Kidney glomerular epithelial cell (primary cell): ENCODE data around the gene CDK5RAP2.
"Not testable (repeated sequence)": the region's sequence is repeated elsewhere in the genome, so short reads cannot be mapped to it uniquely, and the experiment has no call there.

Experiments
- DNase-seq: peaks from one replicate; lab custom pipeline; 2025; lab: John Stamatoyannopoulos, UW

CDK5RAP2 gene

DNA sequence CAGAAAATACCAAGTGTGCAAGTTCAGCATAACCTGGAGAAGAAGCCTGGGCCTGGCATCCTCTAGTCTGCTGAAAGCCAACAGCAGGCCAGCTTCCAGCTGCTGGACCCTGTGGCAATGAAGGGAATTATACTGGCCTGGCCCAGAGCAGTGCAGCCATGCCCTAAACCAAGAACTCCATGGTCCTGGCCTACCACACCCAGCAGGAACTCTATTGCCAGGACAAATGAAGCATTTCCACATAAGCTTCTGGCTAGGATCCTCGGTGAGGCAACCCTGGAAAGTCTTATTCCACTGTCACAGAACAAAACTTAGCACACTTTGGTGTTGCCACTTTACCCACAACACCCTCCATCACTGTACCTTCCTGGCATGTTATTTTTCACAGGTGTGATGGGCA lies 35.5 kb downstream of the CDK5RAP2 start:
- no peak for DNase-seq

DNA sequence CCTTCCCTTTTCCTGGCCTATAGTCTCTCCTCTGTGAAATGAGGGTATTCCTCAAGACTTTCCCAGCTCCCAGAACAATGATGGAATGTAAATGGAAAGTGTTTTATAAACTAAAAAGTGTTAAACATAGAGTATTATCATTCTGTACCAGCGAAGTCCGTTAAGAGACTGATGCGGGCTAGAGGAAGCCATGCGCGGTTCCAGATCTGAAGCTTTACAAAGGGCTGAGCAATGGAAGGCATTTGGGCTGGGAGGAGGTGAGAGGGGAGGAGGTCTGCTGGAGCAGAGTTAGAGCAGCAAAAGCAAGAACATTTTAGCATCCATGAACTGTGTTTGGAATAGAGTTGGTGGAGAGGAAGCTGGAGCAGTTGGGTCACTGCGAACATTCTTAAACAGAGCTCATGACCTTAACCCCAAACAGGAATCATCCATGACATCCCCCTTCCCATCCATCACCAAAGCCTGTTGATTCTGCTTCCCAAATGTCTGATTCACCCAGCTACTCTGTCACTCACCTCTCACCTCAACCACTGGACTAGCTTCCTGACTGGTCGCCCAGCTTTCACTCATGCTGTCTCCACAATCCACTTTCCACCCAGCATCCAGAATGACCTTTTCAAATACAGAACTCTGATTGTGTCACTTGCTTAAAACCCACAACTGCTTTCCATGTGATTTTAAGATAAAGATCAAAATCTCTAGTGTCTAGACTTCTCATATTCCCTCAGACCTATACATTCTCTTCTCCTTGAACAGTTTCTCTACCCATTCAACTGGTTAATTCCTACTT lies 37.1 kb downstream of the CDK5RAP2 start:
- DNase-seq = no peak

DNA sequence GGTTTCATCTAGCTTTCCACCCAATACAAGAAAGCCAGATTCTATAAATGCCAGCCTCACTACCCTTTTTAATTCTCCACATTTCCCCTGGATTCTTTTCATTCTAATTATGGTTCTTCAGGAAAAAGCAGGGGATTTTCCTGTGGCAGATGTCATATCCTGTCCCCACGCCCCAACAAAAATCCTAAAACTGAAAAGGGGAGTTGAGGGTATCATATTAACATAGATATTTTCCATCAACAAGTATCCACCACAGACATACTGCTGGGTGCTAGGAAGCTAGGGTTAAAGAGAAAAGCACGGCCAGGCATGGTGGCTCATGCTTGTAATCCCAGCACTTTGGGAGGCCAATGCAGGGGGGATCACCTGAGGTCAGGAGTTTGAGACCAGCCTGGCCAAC lies 38.0 kb downstream of the CDK5RAP2 start:
- no peak for DNase-seq

DNA sequence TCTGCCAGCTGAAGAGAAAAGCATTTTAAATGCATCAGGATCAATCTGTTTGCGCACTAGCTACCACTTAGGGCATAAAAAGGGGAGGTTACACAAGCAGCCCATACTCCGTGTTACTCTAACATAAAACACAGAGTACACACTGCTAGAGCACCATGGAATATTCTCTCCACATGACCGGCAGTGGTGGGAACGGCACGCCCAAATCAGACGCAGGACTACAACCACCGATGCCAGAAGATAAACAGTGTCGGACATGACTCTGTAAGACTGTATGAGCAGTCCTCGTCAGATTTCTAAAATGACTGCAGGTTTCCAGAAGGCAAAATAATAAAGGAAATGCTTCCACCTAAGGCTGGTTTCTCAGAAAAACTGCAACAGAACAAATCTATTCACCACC lies 40.0 kb downstream of the CDK5RAP2 start:
- DNase-seq = no peak

DNA sequence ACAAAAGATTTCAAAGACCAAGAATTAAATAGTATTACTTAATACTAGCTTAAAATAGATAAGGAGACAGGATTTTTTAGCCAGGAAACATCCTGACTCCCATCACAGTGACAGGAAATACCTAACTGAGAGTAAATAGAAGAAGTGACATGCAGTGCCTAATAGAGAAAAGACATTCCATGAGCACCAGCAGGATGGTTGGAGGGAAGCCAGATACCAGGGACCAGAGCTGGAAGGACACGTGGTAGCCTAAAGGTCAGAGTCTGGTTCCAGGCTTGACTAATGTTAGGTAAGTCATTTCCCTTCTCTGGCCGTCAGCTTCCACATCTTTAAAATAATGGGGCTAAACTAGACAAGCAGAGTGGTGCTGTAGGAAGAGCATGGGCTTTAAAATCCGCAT lies 41.6 kb downstream of the CDK5RAP2 start:
- no peak for DNase-seq

DNA sequence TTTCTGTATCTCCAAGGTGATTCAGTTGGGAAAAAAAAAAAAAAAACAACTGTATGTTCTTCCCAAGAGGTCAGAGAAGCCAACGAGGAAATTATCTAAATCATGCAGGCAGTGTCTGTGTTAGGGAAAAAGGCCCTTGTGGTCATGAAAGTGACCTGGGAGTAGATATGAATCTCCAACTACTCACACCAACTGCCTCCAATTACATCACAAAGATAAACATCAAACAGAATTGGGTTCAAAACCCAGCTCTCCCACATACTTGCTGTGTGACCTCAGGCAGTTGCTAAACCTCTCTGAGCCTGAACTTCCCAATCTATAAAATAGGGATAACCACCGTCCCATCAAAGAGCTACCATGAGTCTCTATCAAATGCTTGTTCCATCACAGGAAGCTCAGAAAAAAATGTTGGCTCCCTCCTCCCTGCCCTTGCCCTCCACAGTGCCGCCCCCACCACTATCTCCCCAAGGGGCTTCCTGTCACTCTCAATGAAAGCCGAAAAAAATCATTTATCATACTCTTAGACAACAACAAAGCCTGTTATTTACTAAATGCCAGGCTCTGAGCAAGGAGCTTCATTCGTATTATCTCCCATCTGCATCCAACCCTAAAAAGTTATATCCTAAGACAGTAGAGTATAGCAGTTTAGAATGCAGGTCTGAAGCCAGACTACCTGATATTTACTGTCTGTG lies 42.9 kb downstream of the CDK5RAP2 start:
- no peak for DNase-seq

DNA sequence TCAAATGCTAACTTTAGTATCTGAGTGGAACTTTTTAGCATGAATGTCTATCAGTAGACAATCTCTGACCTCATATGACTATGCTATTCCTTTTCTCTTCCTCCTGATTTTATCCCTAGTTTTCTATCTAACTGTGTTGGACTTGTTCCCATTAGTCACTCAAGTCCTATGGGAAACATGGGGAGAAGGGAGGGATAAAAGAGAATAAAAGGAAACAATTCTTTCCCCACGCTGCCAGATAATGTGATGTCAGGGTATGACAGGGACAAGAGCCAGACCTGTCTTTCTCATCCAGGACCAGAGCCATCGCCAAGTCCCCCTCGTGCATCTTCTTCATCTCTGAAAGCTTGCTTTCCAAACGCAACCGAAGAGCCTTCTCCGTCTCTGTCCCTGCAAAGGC lies 43.9 kb downstream of the CDK5RAP2 start:
- DNase-seq = no peak

DNA sequence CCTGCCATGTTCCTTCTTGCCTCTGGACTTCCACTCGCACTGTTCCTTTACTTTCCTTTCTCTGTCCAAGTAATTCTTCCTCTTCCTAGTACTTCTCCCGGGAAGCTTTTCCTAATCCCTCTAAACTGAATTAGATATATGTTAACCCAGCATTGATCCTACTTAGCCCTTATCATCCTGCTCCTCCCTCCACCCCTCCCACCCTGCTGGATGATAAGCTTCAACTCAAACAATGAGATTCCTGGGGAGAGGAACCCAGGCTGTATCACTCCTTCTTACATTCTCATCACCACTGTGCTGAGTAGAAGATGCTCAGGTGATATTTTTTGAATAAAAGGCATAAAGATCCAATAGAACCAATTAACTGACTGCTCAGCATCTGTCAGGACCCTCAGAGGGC lies 45.7 kb downstream of the CDK5RAP2 start:
- no peak for DNase-seq

DNA sequence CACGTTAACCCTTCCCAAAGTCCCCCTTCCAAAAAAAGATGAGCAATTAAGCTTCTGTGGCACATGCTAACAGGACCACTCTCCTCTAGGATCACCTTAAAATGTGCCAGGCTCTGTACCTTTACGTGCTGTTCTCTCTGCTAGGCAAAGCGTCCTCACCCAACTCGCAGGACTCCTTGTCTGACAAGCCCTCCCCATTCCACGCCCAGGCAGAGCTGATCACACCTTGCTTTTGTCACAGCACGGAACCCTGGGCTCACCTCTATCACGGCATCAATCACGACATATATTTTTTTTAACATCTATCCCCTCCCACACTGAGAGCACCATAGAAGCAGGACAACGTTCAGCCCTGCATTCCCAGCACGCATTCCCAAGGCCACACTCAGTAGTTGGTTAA lies 47.1 kb downstream of the CDK5RAP2 start:
- no peak for DNase-seq

DNA sequence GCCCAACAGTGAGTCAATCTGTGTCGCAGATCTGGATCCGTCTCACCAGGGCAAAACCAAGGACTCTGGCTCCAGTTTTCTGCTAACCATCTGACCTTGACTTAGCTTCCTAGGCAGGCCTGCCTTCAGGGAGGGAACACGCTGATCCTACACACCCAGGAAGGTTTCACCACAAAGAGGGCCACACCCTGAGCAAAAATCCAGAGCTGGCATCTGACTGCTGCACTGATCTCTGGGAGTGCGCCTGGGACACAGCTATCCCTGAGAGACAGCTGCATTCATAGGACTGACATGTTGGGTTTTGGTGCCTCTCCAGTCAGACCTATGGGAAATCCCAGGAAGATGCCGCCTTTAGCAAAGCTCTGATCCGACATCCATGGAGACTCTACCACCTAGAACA lies 47.5 kb downstream of the CDK5RAP2 start:
- DNase-seq = no peak

DNA sequence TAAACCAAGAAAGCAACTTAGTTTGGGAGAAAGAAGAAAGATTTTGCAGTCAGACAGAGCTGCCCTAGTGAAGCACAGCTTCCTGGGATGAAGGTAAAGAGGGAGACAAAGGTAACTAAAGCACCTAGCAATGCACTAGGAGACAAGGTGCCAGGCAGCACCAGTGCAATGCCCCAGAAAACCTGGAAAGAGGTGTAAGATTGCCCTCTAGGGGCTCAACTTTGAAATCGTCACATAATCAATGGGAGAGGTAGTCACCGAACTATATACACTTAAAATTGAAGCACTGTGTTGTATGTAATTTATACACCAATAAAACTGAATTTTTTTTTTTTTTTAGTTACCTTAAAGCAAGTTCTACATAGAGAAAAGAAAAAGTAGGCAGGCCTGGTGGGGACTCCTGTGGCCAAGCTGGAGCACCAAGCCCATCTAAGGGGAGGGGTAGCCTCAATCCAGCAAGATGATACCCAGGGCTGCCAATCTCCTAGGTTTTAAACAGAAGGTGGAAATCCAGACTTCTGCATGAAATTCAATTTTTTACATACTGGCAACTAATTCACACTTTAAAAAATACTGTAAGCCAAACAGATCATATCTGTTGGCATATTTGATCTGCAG lies 48.2 kb downstream of the CDK5RAP2 start:
- no peak for DNase-seq

DNA sequence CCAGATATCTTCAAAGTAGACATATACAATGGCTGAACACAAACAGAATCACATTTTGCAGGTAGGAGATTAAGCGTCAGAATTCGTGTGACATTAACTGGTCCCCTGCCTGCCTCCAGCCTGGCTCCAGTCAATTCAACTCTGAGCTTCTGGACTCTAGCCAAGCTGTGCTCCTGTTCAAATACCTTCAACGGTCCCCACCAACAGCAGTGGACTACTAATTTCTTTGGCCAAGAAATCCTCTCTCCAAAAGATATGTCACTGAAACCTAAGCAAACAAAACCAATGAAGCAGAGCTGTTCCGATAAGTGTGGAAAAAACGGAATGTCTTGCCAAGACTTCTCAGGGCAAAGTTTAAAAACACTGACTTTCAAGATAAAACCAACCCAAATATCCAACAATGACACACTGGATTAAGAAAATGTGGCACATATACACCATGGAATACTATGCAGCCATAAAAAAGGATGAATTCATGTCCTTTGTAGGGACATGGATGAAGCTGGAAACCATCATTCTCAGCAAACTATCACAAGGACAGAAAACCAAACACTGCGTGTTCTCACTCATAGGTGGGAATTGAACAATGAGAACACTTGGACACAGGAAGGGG lies 49.6 kb downstream of the CDK5RAP2 start:
- DNase-seq = not testable (repeated sequence)

DNA sequence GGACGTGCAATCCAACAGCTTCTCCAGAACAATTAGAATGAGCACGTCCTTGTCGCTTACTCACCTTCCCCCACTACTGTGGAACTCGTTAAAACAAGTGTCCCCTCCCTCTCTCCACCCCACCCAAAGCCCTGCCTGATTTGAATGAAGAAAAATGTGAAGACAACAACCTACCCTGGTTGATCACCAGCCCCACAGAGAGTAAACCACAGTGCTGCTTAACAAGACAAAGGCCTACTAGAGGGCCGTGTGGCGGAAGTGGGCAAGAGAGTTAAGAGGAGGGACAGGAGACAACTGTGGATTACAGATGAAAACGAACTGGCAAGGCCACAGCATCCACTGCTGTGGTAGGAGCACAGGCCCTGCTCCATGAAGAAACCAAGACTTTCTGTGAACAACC lies 51.1 kb downstream of the CDK5RAP2 start:
- no peak for DNase-seq

DNA sequence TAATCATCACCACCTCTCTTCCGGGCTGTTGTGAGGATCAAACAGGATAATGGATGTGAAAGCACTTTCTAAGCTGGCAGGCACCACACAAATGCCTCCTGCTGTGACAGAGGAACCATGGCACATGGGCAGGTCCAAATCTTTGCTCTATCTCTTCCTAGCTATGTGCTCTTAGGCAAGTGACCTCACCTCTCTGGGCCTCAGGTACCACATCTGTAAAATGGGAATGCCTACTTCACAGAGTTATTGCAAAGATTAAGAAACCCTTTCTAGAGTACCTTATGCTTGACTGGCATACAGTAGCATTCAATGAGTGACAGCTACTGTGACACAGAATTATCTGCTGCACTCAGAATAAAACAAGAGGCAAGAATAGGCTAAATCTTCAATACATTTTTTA lies 51.6 kb downstream of the CDK5RAP2 start:
- DNase-seq = no peak

DNA sequence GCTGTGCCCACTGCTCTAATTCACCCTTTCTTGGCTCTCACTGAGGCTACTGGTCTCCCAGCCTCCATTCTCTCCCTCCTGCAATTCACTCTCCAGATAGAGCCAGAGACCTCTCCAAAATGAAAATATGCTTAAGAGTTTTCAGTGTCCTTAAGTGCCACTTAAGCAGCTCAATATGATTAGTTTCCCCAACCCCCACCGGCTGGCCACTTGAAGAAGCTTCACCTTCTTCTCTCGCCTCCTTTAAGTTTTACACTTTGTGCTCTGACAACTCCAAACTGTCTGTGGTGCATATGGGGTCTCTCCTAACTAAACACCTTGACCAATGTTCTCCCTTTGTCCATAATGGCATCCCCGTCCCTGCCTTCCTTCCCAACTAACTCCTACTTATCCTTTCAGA lies 53.4 kb downstream of the CDK5RAP2 start:
- no peak for DNase-seq

DNA sequence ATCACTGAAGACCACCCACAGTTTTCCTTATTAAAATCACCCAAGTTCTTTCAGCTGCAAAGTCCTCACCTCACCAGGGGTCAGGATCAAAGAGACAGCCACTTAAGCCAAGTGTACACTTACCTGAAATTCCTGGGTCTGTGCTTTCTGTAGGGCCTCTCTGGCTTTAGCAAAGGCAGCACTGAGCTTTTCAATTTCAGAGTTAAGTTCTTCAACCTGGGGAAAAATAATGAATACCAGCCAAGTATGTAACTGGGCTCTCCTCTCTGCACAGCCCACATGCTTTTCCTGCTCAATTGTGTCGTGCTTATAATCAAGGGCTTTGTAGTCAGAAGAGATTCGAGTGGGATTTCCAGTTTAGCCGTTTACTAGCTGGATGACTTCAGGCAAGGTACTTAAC lies 55.1 kb downstream of the CDK5RAP2 start:
- DNase-seq = no peak

DNA sequence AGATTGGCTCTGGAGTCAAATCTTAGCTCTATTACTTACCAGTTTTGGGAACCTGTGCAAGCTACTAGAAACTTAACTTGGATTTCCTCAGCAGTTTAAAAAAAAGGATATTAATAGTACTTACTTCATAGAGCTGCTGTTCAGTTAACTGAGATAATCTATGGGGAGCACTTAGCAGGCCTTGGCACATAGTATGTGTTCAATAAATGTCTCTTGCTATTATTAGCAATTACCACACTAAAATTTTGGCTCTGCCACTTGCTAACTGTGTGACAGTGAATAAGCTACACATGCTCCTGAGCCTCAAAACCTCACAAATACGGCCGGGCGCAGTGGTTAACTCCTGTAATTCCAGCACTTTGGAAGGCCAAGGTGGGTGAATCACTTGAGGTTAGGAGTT lies 55.9 kb downstream of the CDK5RAP2 start:
- no peak for DNase-seq

DNA sequence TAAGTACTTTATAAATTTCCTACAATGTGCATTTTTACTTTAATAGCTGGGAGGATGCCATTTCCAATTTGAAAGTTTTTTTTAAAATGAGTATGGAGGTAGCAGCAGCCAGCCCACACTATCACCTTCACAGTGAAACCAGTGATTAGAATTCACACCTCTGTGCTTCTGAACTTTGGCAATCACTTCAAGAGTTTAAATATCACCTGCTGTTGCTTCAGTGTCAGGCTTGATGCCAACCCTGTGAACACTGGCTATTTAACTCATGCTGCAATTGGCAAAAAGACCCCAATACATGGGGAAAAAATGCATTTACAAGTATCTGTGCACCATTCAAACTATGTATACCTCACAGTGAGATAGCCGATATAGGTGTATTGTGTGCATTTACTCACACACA lies 57.4 kb downstream of the CDK5RAP2 start:
- no peak for DNase-seq

DNA sequence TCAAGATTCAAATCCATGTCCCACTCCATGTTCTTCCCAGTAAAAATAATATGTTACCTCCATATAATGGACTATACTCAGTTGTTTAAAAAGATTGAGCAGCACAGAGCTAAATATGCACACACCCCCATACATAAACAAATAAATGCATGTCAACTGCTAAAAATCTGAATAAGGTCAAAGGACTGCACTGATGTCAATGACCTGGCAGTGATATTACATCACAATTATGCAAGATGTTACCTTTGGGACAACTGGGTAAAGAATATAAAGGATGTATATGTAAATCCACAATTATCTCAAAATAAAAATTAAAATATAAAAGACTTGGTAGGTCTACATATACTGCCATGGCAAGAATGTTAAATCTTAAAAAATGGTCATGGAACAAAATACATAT lies 57.9 kb downstream of the CDK5RAP2 start:
- DNase-seq = no peak

DNA sequence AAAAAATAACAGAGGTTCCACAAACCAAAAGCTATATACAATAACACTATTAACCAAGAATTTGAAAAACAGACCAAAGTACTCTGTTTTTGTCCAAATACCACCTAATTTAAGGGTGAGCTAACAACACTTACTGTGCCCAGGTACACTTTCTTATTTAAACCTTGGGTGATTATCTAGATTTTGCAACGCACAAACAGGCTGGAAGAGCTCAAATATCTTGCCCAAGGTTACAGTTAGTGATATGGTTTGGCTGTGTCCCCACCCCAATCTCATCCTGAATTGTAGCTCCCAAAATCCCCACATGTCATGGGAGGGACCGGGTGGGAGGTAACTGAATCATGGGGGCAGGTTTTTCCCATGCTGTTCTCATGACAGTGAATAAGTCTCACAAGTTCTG lies 58.9 kb downstream of the CDK5RAP2 start:
- no peak for DNase-seq

DNA sequence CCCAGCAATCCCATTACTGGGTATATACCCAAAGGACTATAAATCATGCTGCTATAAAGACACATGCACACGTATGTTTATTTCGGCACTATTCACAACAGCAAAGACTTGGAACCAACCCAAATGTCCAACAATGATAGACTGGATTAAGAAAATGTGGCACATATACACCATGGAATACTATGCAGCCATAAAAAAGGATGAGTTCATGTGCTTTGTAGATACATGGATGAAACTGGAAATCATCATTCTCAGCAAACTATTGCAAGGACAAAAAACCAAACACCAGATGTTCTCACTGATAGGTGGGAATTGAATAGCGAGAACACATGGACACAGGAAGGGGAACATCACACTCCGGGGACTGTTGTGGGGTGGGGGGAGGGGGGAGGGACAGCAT lies 64.0 kb downstream of the CDK5RAP2 start:
- not testable (repeated sequence) for DNase-seq

DNA sequence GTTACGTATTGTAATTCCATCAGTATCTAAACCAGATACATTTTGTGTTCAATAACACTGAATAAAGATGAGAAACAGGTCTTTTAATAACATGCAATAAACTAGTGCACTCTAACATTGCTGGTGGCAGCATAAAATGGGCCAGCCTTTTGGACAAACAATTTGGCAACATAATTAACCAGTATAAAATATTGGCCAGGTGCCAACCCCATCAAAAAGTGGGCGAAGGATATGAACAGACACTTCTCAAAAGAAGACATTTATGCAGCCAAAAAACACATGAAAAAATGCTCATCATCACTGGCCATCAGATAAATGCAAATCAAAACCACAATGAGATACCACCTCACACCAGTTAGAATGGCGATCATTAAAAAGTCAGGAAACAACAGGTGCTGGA lies 64.5 kb downstream of the CDK5RAP2 start:
- DNase-seq = not testable (repeated sequence)

DNA sequence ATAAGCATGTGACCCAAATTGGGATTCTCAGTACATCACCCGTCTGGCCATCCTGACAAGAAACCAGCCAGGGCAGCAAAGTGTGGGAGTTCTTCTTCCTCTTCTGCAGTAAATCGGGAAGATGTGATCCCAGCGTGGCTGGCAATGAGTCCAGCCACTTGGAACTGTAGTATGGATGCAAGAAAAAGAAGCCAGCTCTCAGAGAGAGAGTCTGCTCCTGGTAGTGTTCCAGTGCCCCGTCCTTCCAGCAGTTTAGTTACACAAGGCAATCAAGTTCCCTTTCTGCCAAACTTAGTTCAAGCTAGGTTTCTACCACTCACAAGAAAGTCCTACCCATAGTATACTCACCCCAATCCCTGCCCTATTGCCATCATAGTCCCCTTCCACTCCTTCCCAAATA lies 65.6 kb downstream of the CDK5RAP2 start:
- no peak for DNase-seq
